ENCODE measurements around the gene IRX5. TPM values are rescaled to one million over a fixed set of nuclear protein-coding genes. Genes with fewer than 3 reads are reported as not detected.
A peak's percentile ranks its signal among the peaks of the same experiment; 100 is the strongest.

The IRX5 gene
- total RNA-seq, 3 donors from 2014 or later: 10.9 to 119 (median 59.0) TPM

DNA sequence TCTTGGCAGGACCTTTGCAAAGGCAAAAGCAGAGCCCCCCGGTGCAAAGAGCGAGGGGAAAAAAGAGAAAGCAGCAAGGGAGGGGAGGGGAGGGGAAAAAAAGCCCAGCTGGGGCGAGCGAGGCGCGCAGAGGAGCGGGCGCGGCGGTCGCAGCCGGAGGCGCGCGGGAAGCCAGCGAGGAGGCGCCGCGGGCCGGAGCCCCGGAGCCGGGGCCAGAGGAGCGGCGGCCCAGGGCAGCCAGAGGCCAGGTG, 129 bp downstream of the IRX5 start:
- H3K9me3 ChIP-seq: no peaks in the 10 kb centered on the region
- H3K27me3 ChIP-seq: peaks cover 0 to 3% of the 10 kb centered on the region in 2 donors
- no peaks in the 10 kb centered on the region for H3K4me1 ChIP-seq
- no peaks in the 10 kb centered on the region for H3K36me3 ChIP-seq
- intact Hi-C loops (cut with DNase I; ENCODE audit: low total_unique reads): no loop called here
- DNase-seq (ENCODE audit: low spot score in 2 of 2): no peak
- peak overlapping the region; percentile 98 to 99 for H3K27ac ChIP-seq
- peak overlapping the region; percentile 81 to 95 (median 88) for H3K4me3 ChIP-seq
- TF ChIP-seq POLR2A (IDR thresholded peaks at IDR 0.05) (no peak), POLR2AphosphoS5 (IDR thresholded peaks at IDR 0.05) (no peak)
- TF ChIP-seq, protein P1, sequence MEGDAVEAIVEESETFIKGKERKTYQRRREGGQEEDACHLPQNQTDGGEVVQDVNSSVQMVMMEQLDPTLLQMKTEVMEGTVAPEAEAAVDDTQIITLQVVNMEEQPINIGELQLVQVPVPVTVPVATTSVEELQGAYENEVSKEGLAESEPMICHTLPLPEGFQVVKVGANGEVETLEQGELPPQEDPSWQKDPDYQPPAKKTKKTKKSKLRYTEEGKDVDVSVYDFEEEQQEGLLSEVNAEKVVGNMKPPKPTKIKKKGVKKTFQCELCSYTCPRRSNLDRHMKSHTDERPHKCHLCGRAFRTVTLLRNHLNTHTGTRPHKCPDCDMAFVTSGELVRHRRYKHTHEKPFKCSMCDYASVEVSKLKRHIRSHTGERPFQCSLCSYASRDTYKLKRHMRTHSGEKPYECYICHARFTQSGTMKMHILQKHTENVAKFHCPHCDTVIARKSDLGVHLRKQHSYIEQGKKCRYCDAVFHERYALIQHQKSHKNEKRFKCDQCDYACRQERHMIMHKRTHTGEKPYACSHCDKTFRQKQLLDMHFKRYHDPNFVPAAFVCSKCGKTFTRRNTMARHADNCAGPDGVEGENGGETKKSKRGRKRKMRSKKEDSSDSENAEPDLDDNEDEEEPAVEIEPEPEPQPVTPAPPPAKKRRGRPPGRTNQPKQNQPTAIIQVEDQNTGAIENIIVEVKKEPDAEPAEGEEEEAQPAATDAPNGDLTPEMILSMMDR (IDR thresholded peaks at IDR 0.05): no peak

DNA sequence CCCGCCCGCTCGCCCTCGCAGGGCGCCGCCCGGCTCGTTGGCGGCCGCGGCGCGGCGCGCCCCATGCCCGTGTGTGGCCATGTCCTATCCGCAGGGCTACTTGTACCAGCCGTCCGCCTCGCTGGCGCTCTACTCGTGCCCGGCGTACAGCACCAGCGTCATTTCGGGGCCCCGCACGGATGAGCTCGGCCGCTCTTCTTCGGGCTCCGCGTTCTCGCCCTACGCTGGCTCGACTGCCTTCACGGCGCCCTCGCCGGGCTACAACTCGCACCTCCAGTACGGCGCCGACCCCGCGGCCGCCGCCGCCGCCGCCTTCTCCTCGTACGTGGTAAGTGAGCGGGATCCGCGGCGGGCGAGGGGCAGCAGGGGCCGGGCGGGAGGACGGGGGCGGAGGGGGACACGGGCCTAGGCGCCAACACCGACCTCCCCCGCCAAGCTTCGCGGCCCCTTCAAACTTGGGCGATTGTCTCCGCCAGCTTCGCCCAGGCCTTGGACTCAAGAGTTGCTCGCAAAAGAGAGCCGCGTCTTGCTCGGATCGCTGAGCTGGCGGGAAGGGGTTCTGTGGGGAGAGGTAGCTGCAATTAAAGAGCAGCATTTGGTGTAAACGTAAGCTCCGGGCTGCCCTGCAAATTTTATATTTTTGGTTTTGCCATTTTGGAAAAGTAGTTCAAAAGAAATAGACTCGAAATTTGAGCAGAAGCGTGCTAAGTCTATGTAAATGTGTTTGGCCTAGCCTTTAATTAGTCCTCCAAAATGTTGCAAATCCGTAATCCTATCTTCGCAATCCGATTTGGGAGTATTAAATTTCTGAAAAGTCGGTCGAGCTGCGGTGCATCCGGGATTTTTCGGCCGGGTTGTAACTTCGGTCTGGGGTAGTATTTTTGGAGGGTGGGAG, 702 bp downstream of the IRX5 start:
- Histone ChIP-seq H3K36me3 (no peaks in the 10 kb centered on the region), H3K4me3 (peak overlapping the region; percentile 81 to 95 (median 88)), H3K4me1 (no peaks in the 10 kb centered on the region), H3K27ac (peak overlapping the region; percentile 98 to 99), H3K27me3 (peaks cover 0 to 3% of the 10 kb centered on the region in 2 donors), H3K9me3 (no peaks in the 10 kb centered on the region)
- DNase-seq (ENCODE audit: low spot score in 2 of 2): no peak
- intact Hi-C loops (cut with DNase I; ENCODE audit: low total_unique reads): no loop called here
- TF ChIP-seq POLR2A (IDR thresholded peaks at IDR 0.05) (no peak), POLR2AphosphoS5 (IDR thresholded peaks at IDR 0.05) (no peak)
- TF ChIP-seq, protein P1 (IDR thresholded peaks at IDR 0.05): no peak

DNA sequence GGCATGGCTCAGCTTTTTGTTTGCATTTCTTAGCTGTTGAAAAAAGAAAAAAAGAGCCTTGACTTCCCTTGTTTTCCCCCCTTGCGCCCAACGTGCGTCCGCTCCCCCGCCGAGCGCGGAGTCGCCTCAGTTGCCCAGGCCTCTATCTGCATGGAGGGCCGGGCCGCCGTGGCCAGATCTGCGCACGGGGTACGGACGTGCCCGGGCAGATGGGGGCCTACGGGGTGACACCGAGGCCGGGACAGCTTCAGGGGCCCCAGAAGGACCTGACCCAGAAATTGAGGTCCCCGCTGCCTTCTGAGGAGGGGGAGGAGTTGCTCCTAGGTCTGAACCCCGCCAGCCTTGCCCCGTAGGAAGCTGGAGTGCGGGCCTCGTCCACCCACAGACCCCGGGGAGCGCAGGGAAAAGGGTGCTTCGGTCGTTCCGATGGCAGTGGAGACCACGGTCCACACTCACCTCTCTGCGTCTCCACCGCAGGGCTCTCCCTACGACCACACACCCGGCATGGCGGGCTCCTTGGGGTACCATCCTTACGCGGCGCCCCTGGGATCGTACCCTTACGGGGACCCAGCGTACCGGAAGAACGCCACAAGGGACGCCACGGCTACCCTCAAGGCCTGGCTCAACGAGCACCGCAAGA, 1.5 kb downstream of the IRX5 start:
- TF ChIP-seq POLR2AphosphoS5 (IDR thresholded peaks at IDR 0.05): no peak
- no peak for TF ChIP-seq POLR2A (IDR thresholded peaks at IDR 0.05)
- TF ChIP-seq, protein P1 (IDR thresholded peaks at IDR 0.05): no peak
- intact Hi-C loops (cut with DNase I; ENCODE audit: low total_unique reads): no loop called here
- peak overlapping the region; percentile 81 to 95 (median 88) for H3K4me3 ChIP-seq
- H3K27me3 ChIP-seq: peaks cover 0 to 3% of the 10 kb centered on the region in 2 donors
- no peak for DNase-seq (ENCODE audit: low spot score in 2 of 2)
- H3K9me3 ChIP-seq: no peaks in the 10 kb centered on the region
- peak overlapping the region; percentile 98 to 99 for H3K27ac ChIP-seq
- no peaks in the 10 kb centered on the region for H3K4me1 ChIP-seq
- H3K36me3 ChIP-seq: no peaks in the 10 kb centered on the region

DNA sequence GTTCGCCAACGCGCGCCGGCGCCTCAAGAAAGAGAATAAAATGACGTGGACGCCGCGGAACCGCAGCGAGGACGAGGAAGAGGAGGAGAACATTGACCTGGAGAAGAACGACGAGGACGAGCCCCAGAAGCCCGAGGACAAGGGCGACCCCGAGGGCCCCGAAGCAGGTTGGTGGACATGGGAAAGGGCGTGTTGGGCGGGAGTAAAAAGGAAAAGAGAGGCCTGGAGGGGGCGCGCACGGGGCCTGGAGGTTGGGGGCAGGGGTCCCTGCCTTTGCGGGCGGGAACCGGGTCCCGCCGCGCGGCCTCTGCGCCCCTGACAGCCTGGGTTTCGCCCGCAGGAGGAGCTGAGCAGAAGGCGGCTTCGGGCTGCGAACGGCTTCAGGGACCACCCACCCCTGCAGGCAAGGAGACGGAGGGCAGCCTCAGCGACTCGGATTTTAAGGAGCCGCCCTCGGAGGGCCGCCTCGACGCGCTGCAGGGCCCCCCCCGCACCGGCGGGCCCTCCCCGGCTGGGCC, 2.1 kb downstream of the IRX5 start:
- Histone ChIP-seq H3K4me3 (peak overlapping the region; percentile 81 to 95 (median 88)), H3K27me3 (peaks cover 0 to 3% of the 10 kb centered on the region in 2 donors), H3K36me3 (no peaks in the 10 kb centered on the region), H3K9me3 (no peaks in the 10 kb centered on the region), H3K27ac (peak overlapping the region; percentile 98 to 99), H3K4me1 (no peaks in the 10 kb centered on the region)
- intact Hi-C loops (cut with DNase I; ENCODE audit: low total_unique reads): no loop called here
- no peak for TF ChIP-seq POLR2A (IDR thresholded peaks at IDR 0.05)
- TF ChIP-seq POLR2AphosphoS5 (IDR thresholded peaks at IDR 0.05): peak in 1 of 3 donors; percentile 28
- TF ChIP-seq, protein P1 (IDR thresholded peaks at IDR 0.05): no peak
- DNase-seq (ENCODE audit: low spot score in 2 of 2): no peak
